ENCODE data around the gene MAP7. TPM values are rescaled to one million over a fixed set of nuclear protein-coding genes. Genes with fewer than 3 reads are reported as not detected.
"Not testable (repeated sequence)": the region's sequence is repeated elsewhere in the genome, so short reads cannot be mapped to it uniquely, and the experiment has no call there.

Gene MAP7
- total RNA-seq, 1 donor from 2014 or later, result 0.75 TPM

DNA sequence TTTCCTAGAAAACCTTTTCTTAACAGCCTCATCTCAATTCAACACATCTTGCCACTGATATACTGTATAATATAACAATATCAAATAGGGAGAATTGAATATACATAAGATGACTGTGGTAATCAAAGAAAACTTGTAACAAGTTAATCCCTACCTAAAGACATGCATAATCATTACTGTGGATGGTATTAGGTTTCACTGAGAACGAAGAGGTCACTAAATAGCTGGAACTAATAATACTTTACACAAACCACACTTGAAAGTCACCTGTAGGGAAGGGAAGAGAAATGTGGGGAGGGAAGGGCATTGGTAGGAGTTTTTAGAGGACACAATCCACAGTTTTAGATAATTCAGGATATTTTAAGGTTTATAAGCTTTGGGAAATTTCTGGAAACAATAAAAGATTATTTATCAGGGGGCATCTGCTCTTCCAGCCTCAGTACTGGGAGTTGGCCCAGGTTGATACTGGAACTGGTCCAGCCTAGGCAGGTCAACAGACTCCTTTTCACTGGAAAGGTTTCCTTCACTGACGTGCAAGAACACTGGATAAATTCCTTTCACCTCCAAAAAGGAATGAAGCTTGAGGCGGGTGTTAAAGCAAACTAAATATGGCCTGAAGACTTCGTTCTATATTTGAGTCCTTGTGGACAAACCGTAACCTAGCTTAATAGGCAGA lies 44.0 kb downstream of the MAP7 start:
- intact Hi-C loops (cut with micrococcal nuclease), result no loop called here

GRCh38 chr6:136503303-136504029 lies 46.8 kb downstream of the MAP7 start:
- intact Hi-C loops (cut with micrococcal nuclease), result no loop called here

DNA sequence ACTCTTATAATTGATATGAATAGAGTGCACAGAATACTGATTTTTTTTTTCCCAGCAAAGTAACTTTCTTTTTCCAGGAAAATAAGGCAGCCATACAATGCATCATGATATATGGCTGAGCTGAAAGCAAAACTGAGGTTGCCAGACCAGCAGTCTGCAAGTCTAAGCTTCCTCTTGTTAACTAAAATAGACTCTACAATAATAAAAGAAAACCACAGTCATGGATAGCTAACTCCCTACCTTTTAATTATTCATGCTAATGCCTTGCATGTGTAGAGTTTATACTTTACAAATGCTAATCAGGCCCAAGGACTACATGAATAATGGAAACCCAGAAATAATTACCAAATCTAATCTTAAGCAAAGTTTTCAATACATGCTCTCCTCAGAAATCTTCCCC lies 47.4 kb downstream of the MAP7 start:
- intact Hi-C loops (cut with micrococcal nuclease), result no loop called here

GRCh38 chr6:136501514-136501913 lies 48.7 kb downstream of the MAP7 start:
- intact Hi-C loops (cut with micrococcal nuclease), result no loop called here

- intact Hi-C loops (cut with micrococcal nuclease), result no loop called here
Measured at GRCh38 chr6:136501096-136501495, 49.1 kb downstream of the MAP7 start.

GRCh38 chr6:136500414-136500813 lies 49.8 kb downstream of the MAP7 start:
- intact Hi-C loops (cut with micrococcal nuclease), result no loop called here

GRCh38 chr6:136499370-136499769 lies 50.9 kb downstream of the MAP7 start:
- intact Hi-C loops (cut with micrococcal nuclease), result no loop called here

GRCh38 chr6:136496449-136496848 lies 53.8 kb downstream of the MAP7 start:
- intact Hi-C loops (cut with micrococcal nuclease), result not testable (repeated sequence)

GRCh38 chr6:136494710-136495109 lies 55.5 kb downstream of the MAP7 start:
- intact Hi-C loops (cut with micrococcal nuclease), result no loop called here

DNA sequence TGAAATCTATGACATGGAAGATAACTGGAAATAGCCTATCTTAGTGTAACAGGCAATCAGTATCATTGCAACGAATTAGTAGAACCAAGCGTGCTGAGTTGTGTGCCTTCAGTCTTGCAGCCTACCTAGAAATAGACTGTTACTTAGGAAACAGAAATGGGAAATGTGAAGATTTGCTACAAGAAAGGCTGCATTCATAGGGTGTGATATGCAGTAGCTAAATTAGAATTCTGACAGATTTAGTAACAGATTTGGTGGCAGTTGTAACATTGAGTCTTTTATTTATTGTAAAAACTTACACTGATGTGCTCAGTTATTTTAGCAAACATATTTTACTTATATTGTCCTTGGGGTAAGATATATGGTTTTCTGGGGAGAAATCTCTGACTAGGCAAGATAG lies 56.2 kb downstream of the MAP7 start:
- intact Hi-C loops (cut with micrococcal nuclease), result no loop called here

GRCh38 chr6:136492409-136492808 lies 57.8 kb downstream of the MAP7 start:
- intact Hi-C loops (cut with micrococcal nuclease), result no loop called here

DNA sequence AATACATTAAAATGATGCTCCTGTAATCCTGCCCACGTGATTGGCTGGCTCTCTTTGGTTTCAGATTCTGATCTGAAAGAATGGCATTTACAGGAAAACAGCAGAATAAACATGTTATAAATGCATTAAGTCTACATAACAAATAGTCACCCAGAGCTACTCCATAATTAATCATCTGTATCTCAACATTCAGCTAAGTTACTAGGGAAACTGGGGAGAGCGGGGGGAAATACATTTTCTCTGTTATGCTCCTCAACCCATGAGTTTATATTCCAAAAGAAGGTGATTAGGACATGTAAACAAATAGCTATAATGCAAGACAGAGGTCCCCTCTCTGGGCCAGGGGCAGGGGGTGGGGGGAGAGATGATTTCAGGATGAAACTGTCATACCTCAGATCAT lies 58.5 kb downstream of the MAP7 start:
- intact Hi-C loops (cut with micrococcal nuclease), result no loop called here

DNA sequence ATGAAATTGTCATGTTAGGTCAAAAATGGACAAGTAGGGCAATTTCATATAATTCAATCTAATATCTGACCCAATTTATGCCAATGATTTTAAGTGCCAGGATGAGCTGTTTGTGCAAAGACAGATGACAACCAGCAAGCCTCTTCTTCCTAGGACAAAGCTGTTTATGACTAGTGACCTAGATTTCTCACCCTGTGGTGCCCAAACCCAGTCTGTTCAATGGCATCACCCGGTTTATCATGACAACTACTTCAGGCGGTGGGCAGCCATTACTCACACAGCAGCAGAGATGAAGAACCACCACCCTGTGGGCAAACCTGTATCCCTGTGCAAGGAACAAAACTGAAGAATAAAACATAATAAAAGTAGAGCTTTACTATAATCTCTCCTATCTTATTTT lies 59.0 kb downstream of the MAP7 start:
- intact Hi-C loops (cut with micrococcal nuclease), result no loop called here

- intact Hi-C loops (cut with micrococcal nuclease), result not testable (repeated sequence)
Measured at GRCh38 chr6:136489689-136490033, 60.6 kb downstream of the MAP7 start.

DNA sequence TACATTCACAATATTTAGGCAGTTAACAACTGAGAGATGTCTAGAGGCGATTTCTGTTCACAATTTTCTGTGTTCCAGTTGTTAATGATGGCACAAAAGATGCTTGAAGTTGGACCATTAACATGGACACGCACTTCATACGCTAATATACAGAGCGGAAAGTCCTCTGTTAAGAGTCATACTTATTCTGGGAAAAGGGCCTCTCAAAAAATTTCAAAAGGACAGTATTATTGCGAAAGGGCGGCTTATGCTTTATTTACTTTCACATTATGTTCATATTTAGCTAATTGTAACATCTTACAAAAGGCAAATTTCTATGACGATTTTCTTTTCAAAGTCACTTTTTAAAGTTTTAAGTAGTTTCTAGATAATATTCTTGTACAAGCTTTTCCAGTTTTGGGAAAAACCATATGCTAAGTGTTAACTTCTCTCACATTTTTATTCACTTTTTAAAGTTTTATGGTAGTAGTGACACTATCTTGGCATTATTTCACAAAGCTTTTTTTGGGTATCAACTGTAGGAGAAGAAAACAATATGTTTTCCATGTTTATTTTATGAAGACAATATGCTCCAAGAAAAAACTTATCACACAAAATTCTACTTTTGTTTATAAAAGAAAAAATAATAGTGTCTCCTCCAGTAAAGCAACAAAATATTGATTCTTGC lies 62.3 kb downstream of the MAP7 start:
- intact Hi-C loops (cut with micrococcal nuclease), result no loop called here

DNA sequence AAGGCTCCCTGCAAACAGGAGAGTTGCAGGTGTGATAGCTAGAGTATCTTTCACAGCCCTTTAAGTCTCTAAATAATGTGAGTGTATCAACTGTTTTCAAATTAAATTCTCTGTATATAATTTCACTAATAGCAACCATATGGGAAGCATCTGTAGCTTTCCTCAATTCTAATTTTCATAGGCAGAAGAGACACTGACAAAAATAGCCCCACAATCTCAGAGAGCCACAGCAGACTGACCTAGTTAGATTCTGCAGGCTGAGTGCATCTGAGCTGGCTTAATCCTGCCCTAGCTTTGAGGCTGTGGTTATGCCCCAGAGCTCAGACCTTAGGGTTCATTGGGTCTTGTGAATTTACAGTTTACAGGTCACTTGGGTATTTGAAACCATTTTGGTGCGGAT lies 63.9 kb downstream of the MAP7 start:
- intact Hi-C loops (cut with micrococcal nuclease), result no loop called here

- intact Hi-C loops (cut with micrococcal nuclease), result no loop called here
Measured at GRCh38 chr6:136483906-136484305, 66.3 kb downstream of the MAP7 start.

DNA sequence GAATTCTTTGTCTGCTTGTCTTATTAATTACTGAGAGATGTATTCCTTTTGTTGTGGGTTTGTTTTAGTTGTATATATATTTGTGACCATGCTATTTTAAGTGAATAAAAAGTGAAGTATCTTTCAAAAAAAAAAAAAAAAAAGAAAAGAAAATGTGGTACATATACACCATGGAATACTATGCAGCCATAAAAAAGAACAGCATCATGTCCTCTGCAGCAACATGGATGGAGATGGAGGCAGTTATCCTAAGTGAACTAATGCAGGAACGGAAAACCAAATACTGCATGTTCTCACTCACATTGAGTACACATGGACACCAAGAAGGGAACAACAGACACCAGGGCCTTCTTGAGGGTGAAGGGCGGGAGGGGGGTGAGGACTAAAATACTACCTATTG lies 67.2 kb downstream of the MAP7 start:
- intact Hi-C loops (cut with micrococcal nuclease), result not testable (repeated sequence)

GRCh38 chr6:136477548-136477947 lies 72.7 kb downstream of the MAP7 start:
- intact Hi-C loops (cut with micrococcal nuclease), result no loop called here

DNA sequence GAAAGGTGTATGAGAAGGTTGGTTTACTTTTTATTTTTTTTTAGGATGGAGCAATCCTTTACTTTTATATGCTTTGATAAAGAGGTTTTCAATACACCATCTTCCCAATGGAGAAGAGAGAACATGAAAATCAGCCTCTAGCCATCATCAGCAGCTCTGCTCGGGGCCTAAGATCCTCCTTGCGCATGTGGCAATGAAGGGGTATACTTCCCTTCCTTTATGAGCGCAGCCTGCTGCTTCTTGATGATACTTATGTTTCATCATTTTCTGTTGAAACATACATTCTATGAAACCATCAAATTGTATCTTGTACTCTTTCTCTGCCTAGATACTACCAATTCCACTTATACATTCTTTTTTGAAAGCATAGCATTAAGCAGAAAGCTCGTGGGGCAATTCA lies 74.5 kb downstream of the MAP7 start:
- intact Hi-C loops (cut with micrococcal nuclease), result no loop called here

DNA sequence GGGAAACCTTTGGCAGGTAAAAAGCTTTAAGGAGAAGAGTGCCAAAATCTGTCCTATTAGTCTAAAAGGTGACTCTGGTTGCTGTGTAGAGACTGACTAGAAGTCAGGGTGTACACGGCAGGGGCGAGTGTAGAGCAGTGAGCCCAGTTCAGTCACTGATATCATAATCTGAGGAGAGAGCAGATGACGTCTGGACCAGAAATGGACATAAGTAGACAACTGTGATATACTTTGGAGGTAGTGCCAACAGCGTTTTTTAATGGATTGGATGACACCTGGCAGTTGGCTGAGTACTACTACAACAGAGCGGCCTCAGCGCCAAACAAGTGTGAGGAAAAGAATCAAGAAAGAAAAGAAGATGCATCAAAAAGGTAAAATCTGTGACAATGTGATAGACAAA lies 76.0 kb downstream of the MAP7 start:
- intact Hi-C loops (cut with micrococcal nuclease), result no loop called here

GRCh38 chr6:136471922-136472321 lies 78.3 kb downstream of the MAP7 start:
- intact Hi-C loops (cut with micrococcal nuclease), result no loop called here

DNA sequence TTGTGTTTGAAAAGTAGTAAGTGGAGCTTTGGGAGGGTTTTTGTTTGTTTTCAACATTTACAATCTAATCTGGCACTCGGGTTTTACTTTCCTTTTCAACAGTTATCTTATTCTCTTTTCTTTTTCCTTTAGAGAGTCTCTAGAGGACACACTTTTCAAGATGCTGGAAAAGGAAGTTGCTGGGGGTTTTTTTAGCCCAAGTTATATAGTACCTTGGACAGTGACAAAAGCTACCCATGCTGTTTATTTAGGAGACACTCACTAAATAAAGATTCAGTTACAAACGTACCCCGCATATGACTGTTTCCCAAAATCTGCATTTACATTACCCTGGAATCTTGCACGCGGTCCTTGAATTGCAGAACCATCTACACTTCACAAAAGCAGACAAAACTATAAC lies 78.8 kb downstream of the MAP7 start:
- intact Hi-C loops (cut with micrococcal nuclease), result no loop called here

All from T-helper 2 cell treated with Interferon-gamma antibody and Interleukin-4, amounts not matched to agents 100 ng/mL and 5 ng/mL, for 36 hours (primary cell).